Brain microvascular endothelial cell (primary cell): ENCODE measurements around the gene PLEKHA8.

Experiments used
- DNase-seq: peaks from one replicate; pipeline ENCODE4 v3.0.0-alpha.2; 2020
- H3K27ac ChIP-seq: fragments of 250-450 bp; sonication (Bioruptor Pico); 2 replicates; pipeline ENCODE4 v1.5.1; 2020; ENCODE audit warnings: mild to moderate bottlenecking, moderate library complexity
- H3K27me3 ChIP-seq: fragments of 250-450 bp; sonication (Bioruptor Pico); replicated peaks from 2 replicates; pipeline ENCODE4 v1.5.1; 2020; ENCODE audit warnings: mild to moderate bottlenecking
- H3K36me3 ChIP-seq: fragments of 250-450 bp; sonication (Bioruptor Pico); replicated peaks from 2 replicates; pipeline ENCODE4 v1.5.1; 2020; ENCODE audit warnings: mild to moderate bottlenecking
- H3K4me3 ChIP-seq: 2 replicates; pipeline ENCODE4 v1.5.1; 2011; ENCODE audit warnings: low read depth, mild to moderate bottlenecking, control low read depth, low read length, moderate library complexity
- CTCF ChIP-seq: IDR thresholded peaks from 2 replicates; pipeline ENCODE4 v1.5.1; 2011; ENCODE audit warnings: low read depth, mild to moderate bottlenecking, moderate library complexity, low read length, control low read depth, inconsistent platforms; ENCODE audit errors: missing control alignments
- in situ Hi-C: cut with HindIII; loops from 2 replicates; pipeline ENCODE4 v1.10.0; 2017; ENCODE audit warnings: low sequenced_read_pairs, low pct_ligation_motif_present

The PLEKHA8 gene

GRCh38 chr7:30112103-30112713 lies 84.0 kb downstream of the PLEKHA8 start:
- H3K36me3 ChIP-seq: no peaks in the 10 kb centered on the region
- no peak for DNase-seq
- H3K4me3 ChIP-seq: no peak overlapping the region
- H3K27me3 ChIP-seq: no peaks in the 10 kb centered on the region
- H3K27ac ChIP-seq: no peak overlapping the region
- in situ Hi-C loops: no loop called here
- TF ChIP-seq CTCF: no peak

GRCh38 chr7:30113144-30113543 lies 84.9 kb downstream of the PLEKHA8 start:
- TF ChIP-seq CTCF: no peak
- in situ Hi-C loops: no loop called here
- no peak for DNase-seq
- Histone ChIP-seq H3K4me3 (no peak overlapping the region), H3K36me3 (no peaks in the 10 kb centered on the region), H3K27me3 (no peaks in the 10 kb centered on the region), H3K27ac (no peak overlapping the region)

GRCh38 chr7:30114536-30115238 lies 86.5 kb downstream of the PLEKHA8 start:
- no peak overlapping the region for H3K27ac ChIP-seq
- TF ChIP-seq CTCF: no peak
- in situ Hi-C loops: no loop called here
- H3K4me3 ChIP-seq: no peak overlapping the region
- no peaks in the 10 kb centered on the region for H3K27me3 ChIP-seq
- H3K36me3 ChIP-seq: no peaks in the 10 kb centered on the region
- DNase-seq: no peak

GRCh38 chr7:30115709-30116297 lies 87.6 kb downstream of the PLEKHA8 start:
- Histone ChIP-seq H3K4me3 (no peak overlapping the region), H3K36me3 (no peaks in the 10 kb centered on the region), H3K27me3 (no peaks in the 10 kb centered on the region), H3K27ac (no peak overlapping the region)
- no peak for DNase-seq
- in situ Hi-C loops: no loop called here
- no peak for TF ChIP-seq CTCF

- H3K27ac ChIP-seq: no peak overlapping the region
- in situ Hi-C loops: no loop called here
Observed at GRCh38 chr7:30116771-30117170, 88.6 kb downstream of the PLEKHA8 start.

More at GRCh38 chr7:30116771-30117170, 88.6 kb downstream of the PLEKHA8 start:
- Histone ChIP-seq H3K4me3 (no peak overlapping the region), H3K27me3 (no peaks in the 10 kb centered on the region), H3K36me3 (no peaks in the 10 kb centered on the region)
- no peak for TF ChIP-seq CTCF
- DNase-seq: no peak
